Endodermal cell (in vitro differentiated cells): ENCODE results near the gene ROMO1. TPM values are rescaled to one million over a fixed set of nuclear protein-coding genes. Genes with fewer than 3 reads are reported as not detected.

Source experiments
- DNase-seq: peaks from one replicate; pipeline ENCODE4 v3.0.0-alpha.2; 2017
- H3K27ac ChIP-seq: 2 replicates; pipeline ENCODE4 v1.5.1; 2013; ENCODE audit warnings: mild to moderate bottlenecking, low read depth, low read length, moderate library complexity
- H3K27me3 ChIP-seq: 2 replicates; pipeline ENCODE4 v1.6.1; 2013; ENCODE audit warnings: mild to moderate bottlenecking, low read length, moderate library complexity; ENCODE audit not compliant: insufficient read depth, control insufficient read depth, poor library complexity, severe bottlenecking
- H3K36me3 ChIP-seq: 2 replicates; pipeline ENCODE4 v1.7.0; 2013; ENCODE audit warnings: mild to moderate bottlenecking, low read length, moderate library complexity; ENCODE audit not compliant: control insufficient read depth, insufficient read depth
- H3K4me1 ChIP-seq: one replicate; pipeline ENCODE4 v1.7.0; 2013; ENCODE audit warnings: low read length; ENCODE audit not compliant: control insufficient read depth, insufficient read depth
- H3K4me3 ChIP-seq: 2 replicates; pipeline ENCODE4 v1.5.1; 2013; ENCODE audit warnings: mild to moderate bottlenecking, low read length, moderate library complexity
- H3K9ac ChIP-seq: 2 replicates; pipeline ENCODE4 v1.6.1; 2013; ENCODE audit warnings: mild to moderate bottlenecking, low read length, moderate library complexity; ENCODE audit not compliant: poor library complexity, severe bottlenecking; ENCODE audit errors: extremely low read depth
- H3K9me3 ChIP-seq: 2 replicates; pipeline ENCODE4 v1.6.1; 2013; ENCODE audit warnings: mild to moderate bottlenecking, low read length, moderate library complexity; ENCODE audit not compliant: control insufficient read depth
- H3K27ac Mint-ChIP-seq: 2 replicates; pipeline ENCODE4 v1.8.0; 2020; ENCODE audit warnings: mixed read lengths
- H3K27me3 Mint-ChIP-seq: 2 replicates; pipeline ENCODE4 v1.8.0; 2021; ENCODE audit warnings: mild to moderate bottlenecking, mixed read lengths; ENCODE audit not compliant: insufficient read depth
- H3K36me3 Mint-ChIP-seq: 2 replicates; pipeline ENCODE4 v1.8.0; 2020; ENCODE audit warnings: low read depth, mixed read lengths
- H3K4me1 Mint-ChIP-seq: 2 replicates; pipeline ENCODE4 v1.8.0; 2020; ENCODE audit warnings: mixed read lengths
- H3K4me3 Mint-ChIP-seq: 2 replicates; pipeline ENCODE4 v1.8.0; 2020; ENCODE audit warnings: mild to moderate bottlenecking, moderate library complexity, mixed read lengths
- H3K9me3 Mint-ChIP-seq: 2 replicates; pipeline ENCODE4 v1.8.0; 2020; ENCODE audit warnings: mild to moderate bottlenecking, mixed read lengths
- CTCF ChIP-seq: fragments of 200-600 bp; sonication (generic); conservative IDR thresholded peaks from 2 replicates; pipeline ENCODE4 v1.5.0; 2021; ENCODE audit warnings: antibody characterized with exemption, mild to moderate bottlenecking
- WGBS, 2 experiments: methylation state at CpG; one replicate each; pipeline versions ENCODE4 v1.1.5 to v1.1.7; 2013; ENCODE audit warnings: missing lambda C conversion rate in 2 of 2, mixed read lengths in 1 of 2; ENCODE audit not compliant: insufficient coverage in 1 of 2, insufficient read length in 1 of 2; 5-methylcytosine and 5-hydroxymethylcytosine counted together
- total RNA-seq, 2 donors: library from RNA; stranded (reverse); fragmentation: NEBNext Ultra II Directional in 1 of 2; extraction: Animal tissue kit (Norgen Biotek cat#: 25700) in 1 of 2; gene quantifications; 2 replicates in 1 of 2; 3 replicates in 1 of 2; pipeline ENCODE4 v1.2.1, GENCODE V29; 2021

Gene ROMO1
- total RNA-seq, 2 donors from 2014 or later: 194 to 243 TPM

- Mint-ChIP-seq H3K36me3 (peaks cover 20% of the 10 kb centered on the region), H3K4me3 (no peak overlapping the region), H3K9me3 (no peaks in the 10 kb centered on the region), H3K4me1 (peaks cover 20% of the 10 kb centered on the region), H3K27me3 (no peaks in the 10 kb centered on the region), H3K27ac (peak overlapping the region; percentile 35)
- Histone ChIP-seq H3K36me3 (peaks cover 15% of the 10 kb centered on the region), H3K9ac (no peak overlapping the region), H3K9me3 (no peaks in the 10 kb centered on the region), H3K27me3 (no peaks in the 10 kb centered on the region), H3K4me1 (peaks cover 3% of the 10 kb centered on the region), H3K27ac (no peak overlapping the region), H3K4me3 (no peak overlapping the region)
- 92 to 95% methylated on average over 2 to 4 of the region's 4 CpGs for WGBS, 2 experiments
- no peak for TF ChIP-seq CTCF
- no peak for DNase-seq
Observed at GRCh38 chr20:35695978-35696377, 3.2 kb upstream of the ROMO1 start.

- no peak overlapping the region for H3K27ac Mint-ChIP-seq
- DNase-seq: no peak
- peaks cover 34% of the 10 kb centered on the region for H3K36me3 Mint-ChIP-seq
- H3K4me1 Mint-ChIP-seq: peaks cover 21% of the 10 kb centered on the region
- peak overlapping the region; percentile 94 for H3K4me3 Mint-ChIP-seq
- no peak for TF ChIP-seq CTCF
- H3K9me3 ChIP-seq: no peaks in the 10 kb centered on the region
- H3K27me3 Mint-ChIP-seq: no peaks in the 10 kb centered on the region
- H3K27ac ChIP-seq: no peak overlapping the region
- H3K36me3 ChIP-seq: peaks cover 29% of the 10 kb centered on the region
- 85 to 94% methylated on average over 7 to 9 of the region's 9 CpGs for WGBS, 2 experiments
- H3K9ac ChIP-seq: peak overlapping the region; percentile 46
- no peaks in the 10 kb centered on the region for H3K9me3 Mint-ChIP-seq
- peaks cover 3% of the 10 kb centered on the region for H3K4me1 ChIP-seq
- peak overlapping the region; percentile 96 for H3K4me3 ChIP-seq
- no peaks in the 10 kb centered on the region for H3K27me3 ChIP-seq
Observed at GRCh38 chr20:35697696-35698297, 1.4 kb upstream of the ROMO1 start.

DNA sequence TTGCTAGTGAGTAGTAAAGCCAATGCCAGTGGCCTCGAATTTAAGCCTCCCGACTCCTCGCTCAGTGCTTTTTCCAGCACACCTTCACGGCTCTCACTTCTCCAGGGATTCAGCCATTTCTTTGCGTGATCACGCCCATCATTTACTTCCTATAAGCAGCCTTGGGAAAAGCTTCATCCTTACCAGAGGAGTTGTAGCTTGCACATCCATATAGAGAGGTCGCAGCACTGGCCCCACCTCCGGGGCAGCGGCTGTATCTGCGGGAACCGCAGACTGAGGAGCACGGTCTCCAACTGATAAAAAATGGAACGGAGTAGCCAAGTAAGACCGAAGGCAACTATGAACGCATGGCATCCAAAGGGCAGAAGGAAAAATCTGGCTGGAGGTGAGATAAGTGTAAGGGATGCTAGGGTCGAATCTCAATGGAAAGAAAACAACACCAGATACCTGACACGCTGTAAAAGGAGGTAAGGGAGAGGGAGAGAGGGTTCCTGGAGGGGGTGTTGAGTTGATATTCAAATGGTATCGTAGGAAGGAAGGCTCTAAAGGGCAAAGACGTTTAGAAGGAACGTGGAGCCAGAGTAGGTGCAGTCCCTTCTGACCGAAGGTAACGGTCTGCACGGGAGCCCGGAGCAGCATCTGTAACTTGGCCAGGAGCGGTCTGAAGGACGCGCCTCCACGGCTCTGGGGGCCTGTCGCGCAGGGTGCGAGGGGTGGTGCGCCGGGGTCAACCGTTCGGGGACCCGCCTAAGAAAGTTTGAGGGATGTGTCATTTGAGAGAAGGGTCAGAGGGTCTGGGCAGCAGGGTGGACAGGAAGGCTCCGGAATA lies 693 bp upstream of the ROMO1 start:
- Mint-ChIP-seq H3K4me3 (peak overlapping the region; percentile 94), H3K4me1 (peaks cover 21% of the 10 kb centered on the region), H3K36me3 (peaks cover 37% of the 10 kb centered on the region), H3K9me3 (no peaks in the 10 kb centered on the region), H3K27ac (peak overlapping the region; percentile 67), H3K27me3 (no peaks in the 10 kb centered on the region)
- WGBS, 2 experiments: 8 to 12% methylated on average over 28 to 37 of the region's 37 CpGs
- peak; percentile 67 for DNase-seq
- Histone ChIP-seq H3K4me3 (peak overlapping the region; percentile 96), H3K27me3 (no peaks in the 10 kb centered on the region), H3K9me3 (no peaks in the 10 kb centered on the region), H3K27ac (peak overlapping the region; percentile 14), H3K4me1 (peaks cover 3% of the 10 kb centered on the region), H3K9ac (peak overlapping the region; percentile 46), H3K36me3 (peaks cover 36% of the 10 kb centered on the region)
- TF ChIP-seq CTCF: no peak
